ENCODE data around the gene MRPL47.

DNA sequence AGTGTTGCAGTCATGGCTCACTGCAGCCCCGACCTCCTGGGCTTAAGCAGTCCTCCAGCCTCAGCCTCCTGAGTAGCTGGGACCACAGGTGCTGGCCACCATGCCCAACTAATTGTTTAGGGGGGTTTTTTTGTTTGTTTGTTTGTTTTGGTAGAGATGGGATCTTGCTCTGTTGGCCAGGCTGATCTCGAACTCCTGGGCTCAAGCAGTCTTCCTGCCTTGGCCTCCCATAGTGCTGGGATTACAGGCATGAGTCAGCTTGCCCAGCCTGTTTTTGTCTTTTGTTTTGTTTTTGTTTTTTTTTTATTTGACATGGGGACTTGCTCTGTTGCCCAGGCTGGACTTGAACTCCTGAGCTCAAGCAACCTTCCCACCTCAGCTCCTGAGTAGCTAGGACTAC, 17.6 kb upstream of the MRPL47 start:
- TF ChIP-seq, protein P1, sequence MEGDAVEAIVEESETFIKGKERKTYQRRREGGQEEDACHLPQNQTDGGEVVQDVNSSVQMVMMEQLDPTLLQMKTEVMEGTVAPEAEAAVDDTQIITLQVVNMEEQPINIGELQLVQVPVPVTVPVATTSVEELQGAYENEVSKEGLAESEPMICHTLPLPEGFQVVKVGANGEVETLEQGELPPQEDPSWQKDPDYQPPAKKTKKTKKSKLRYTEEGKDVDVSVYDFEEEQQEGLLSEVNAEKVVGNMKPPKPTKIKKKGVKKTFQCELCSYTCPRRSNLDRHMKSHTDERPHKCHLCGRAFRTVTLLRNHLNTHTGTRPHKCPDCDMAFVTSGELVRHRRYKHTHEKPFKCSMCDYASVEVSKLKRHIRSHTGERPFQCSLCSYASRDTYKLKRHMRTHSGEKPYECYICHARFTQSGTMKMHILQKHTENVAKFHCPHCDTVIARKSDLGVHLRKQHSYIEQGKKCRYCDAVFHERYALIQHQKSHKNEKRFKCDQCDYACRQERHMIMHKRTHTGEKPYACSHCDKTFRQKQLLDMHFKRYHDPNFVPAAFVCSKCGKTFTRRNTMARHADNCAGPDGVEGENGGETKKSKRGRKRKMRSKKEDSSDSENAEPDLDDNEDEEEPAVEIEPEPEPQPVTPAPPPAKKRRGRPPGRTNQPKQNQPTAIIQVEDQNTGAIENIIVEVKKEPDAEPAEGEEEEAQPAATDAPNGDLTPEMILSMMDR (conservative IDR thresholded peaks at IDR 0.05 in 1 of 2, IDR thresholded peaks at IDR 0.05 in 1 of 2; ENCODE audit: low read depth in 1 of 2, low read length in 2 of 2), result no peak
- no peak for TF ChIP-seq EZH2 (IDR thresholded peaks at IDR 0.05; ENCODE audit: low read length, missing control alignments)
